GM18951 (cell line): ENCODE results near the gene P2RY10.
"Not testable (repeated sequence)": the region's sequence is repeated elsewhere in the genome, so short reads cannot be mapped to it uniquely, and the experiment has no call there.

Experiments
- POLR2A ChIP-seq: IDR thresholded peaks from 4 replicates; pipeline ENCODE4 v1.6.1; 2011; ENCODE audit warnings: mild to moderate bottlenecking; ENCODE audit not compliant: insufficient read length, insufficient read depth; ENCODE audit errors: extremely low read depth
- in situ Hi-C: fragments of 300-500 bp; cut with MboI; formaldehyde crosslinking; loops from one replicate; pipeline ENCODE4 v1.12.0; 2022; ENCODE audit warnings: low sequenced_read_pairs, mixed read lengths, inconsistent platforms; ENCODE audit not compliant: unreplicated experiment

Gene P2RY10

DNA sequence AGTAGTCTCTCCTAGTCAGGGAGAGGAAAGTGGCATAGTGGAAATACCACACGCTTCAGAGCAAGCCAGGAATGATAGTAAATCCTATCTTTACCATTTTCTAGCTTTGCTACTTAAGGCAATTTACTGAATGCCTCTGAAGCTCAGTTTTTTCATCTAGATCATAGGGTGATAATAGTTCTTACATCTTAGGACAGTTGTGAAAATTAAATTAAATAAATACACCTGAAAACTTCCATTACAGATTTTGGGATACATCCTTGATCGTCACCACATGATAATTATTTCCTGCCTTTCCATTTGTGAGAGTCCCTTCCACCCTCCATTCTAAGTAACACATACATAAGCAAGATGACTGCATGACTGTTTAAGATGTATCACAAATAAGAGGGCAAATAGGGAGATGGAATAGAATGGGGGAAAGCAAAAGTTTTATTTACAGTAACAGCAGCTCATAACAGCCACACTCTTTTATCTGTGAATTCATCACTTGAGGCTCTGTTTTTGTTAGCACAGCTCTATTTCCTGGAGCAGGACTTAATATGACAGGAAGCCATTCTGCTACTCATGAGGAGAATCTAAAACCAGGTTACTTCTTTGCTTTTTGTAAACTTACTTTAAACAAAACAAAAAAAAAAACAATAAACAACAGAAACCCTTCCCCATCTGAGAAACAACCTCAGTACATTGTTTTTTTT is 13.4 kb downstream of the P2RY10 start:
- peak; percentile 16 for TF ChIP-seq POLR2A
- in situ Hi-C loops, result no loop called here

DNA sequence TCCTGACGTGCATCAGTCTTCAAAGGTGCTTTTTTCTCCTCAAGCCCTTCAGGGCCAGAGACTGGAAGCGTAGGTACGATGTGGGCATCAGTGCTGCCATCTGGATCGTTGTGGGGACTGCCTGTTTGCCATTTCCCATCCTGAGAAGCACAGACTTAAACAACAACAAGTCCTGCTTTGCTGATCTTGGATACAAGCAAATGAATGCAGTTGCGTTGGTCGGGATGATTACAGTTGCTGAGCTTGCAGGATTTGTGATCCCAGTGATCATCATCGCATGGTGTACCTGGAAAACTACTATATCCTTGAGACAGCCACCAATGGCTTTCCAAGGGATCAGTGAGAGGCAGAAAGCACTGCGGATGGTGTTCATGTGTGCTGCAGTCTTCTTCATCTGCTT is 15.7 kb downstream of the P2RY10 start:
- in situ Hi-C loops, result no loop called here

DNA sequence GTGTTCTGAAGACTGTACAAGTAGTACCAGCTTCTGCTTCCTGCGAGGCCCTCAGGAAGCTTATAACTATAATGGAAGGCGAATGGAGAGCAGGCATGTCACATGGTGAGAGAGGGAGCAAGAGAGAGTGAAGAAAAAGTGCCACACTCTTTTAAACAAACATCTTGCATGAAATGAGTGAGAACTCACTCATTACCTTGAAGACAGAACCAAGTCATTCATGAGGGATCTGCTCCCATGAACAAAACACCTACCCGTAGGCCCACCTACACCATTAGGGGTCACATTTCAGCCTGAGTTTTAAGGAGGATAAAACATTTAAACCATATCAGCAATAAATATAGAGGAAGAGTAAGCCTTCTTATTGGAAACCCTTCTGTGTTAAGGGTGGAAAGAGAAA is 19.4 kb downstream of the P2RY10 start:
- TF ChIP-seq POLR2A, result no peak
- in situ Hi-C loops, result no loop called here

More for the DNA sequence above, 15.7 kb downstream of the P2RY10 start:
- TF ChIP-seq POLR2A, result no peak

DNA sequence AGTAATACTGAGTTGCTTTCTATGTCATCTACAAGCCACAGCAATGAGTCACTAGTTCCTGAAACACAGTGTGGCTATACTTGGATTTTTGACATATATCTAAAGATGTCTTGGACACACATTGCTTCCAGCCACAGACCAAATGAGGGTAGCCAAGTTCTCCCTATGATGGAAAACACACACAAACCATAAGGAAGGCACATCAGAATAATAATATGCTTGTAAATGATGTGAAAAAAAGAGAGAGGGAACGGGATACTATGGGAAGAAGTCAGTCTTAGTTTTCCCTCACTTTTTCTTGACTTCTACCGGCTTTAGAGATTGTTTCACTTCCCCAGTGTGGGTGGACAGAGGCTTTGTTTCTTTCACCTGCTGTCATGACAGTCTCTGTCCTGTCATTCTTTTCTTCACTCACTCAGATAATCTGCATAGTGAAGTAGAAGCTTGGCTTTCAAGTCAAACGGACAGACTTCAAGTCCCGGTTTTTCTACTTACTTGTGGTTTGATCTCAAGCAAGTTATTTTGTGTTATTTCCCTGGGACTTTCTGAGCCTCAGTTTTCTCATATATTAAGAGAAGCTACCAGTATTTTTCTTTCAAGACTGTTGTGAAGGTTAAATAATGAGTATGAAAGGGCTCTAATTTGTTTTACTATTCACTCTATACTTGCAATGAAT is 34.7 kb downstream of the P2RY10 start:
- no peak for TF ChIP-seq POLR2A
- in situ Hi-C loops, result no loop called here

DNA sequence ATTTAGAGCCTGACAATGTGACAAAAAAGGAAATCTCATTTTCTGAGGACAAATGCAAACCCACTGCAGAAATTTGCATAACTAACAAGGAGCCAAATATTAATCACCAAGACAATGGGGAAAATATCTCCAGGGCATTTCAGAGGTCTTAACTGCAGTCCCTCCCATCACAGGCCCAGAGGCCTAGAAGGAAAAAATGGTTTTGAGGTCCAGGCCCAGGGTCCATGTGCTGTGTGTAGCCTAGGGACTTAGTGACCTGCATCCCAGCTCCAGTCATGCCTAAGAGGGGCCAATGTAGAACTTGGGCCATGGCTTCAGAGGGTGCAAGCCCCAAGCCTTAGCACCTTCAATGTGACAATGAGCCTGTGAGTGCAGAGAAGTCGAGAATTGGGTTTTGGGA is 44.2 kb downstream of the P2RY10 start:
- in situ Hi-C loops, result no loop called here
- TF ChIP-seq POLR2A, result no peak

DNA sequence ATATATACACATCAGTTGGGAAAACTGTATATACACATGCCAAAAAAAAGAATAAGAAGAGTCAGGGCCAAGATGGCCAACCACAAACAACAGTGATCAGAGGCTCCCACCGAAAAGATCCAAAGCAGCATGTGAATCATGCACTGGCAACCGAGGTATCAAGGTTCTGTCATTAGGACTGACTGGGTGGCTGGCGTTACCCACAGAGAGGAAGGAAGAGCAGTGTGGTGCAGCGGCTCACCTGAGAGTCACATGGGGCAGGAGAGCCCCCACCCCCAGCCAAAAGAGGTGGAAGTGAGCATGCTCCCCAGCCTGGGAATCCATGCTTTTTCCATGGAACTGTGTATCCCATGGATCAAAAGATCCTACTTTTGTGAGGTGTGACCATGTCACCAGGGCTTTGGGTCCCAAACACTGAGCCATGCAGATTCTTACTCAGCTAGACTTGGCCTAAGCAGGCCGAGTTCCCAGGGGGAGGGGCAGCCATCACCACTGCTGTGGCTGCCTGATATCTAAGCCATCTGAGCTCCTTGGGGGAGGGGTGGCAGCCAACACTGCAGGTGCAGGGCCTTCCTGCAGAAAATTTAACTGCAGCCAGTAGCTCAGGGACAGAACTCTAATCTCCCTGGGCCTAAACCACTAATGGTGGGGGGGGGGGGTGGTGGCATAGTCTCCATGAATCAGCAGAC is 52.8 kb downstream of the P2RY10 start:
- in situ Hi-C loops, result no loop called here
- no peak for TF ChIP-seq POLR2A

DNA sequence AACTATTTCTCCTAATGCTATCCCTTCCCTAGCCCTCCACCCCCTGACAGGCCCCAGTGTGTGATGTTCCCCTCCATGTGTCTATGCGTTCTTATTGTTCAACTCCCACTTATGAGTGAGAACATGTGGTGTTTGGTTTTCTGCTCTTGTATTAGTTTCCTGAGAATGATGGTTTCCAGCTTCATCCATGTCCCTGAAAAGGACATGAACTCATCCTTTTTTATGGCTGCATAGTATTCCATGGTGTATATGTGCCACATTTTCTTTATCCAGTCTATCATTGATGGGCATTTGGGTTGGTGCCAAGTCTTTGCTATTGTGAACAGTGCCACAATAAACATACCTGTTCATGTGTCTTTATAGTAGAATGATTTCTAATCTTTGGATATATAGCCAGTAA is 62.3 kb downstream of the P2RY10 start:
- in situ Hi-C loops, result not testable (repeated sequence)
